ENCODE measurements around the gene CRYL1.

The CRYL1 gene

DNA sequence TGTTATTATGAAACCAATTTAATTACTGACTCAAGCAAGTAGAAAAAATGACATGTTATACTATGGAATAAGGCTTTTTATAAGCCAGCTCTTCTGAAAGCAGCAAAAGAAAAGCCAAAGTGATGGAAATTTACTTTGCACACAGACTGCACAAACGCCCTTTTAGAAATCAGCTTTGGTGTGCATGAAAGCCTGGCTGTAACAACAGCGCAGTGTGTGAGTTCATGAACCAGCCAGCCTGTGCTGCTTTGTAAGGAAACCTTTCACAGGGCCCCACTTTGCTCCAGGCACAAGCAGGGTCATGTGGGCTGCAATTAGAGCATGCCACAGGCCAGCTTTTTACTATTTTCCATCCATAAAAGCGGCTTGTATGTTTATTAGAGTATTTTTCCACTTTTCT is 27.7 kb upstream of the CRYL1 start:
- no peak for DNase-seq (ENCODE audit: low read depth)
- TF ChIP-seq, protein P1, sequence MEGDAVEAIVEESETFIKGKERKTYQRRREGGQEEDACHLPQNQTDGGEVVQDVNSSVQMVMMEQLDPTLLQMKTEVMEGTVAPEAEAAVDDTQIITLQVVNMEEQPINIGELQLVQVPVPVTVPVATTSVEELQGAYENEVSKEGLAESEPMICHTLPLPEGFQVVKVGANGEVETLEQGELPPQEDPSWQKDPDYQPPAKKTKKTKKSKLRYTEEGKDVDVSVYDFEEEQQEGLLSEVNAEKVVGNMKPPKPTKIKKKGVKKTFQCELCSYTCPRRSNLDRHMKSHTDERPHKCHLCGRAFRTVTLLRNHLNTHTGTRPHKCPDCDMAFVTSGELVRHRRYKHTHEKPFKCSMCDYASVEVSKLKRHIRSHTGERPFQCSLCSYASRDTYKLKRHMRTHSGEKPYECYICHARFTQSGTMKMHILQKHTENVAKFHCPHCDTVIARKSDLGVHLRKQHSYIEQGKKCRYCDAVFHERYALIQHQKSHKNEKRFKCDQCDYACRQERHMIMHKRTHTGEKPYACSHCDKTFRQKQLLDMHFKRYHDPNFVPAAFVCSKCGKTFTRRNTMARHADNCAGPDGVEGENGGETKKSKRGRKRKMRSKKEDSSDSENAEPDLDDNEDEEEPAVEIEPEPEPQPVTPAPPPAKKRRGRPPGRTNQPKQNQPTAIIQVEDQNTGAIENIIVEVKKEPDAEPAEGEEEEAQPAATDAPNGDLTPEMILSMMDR (IDR thresholded peaks at IDR 0.05; ENCODE audit: low read length, missing control alignments): no peak
- no peak overlapping the region for H3K4me3 ChIP-seq (replicated peaks; ENCODE audit: low read depth, low read length)

DNA sequence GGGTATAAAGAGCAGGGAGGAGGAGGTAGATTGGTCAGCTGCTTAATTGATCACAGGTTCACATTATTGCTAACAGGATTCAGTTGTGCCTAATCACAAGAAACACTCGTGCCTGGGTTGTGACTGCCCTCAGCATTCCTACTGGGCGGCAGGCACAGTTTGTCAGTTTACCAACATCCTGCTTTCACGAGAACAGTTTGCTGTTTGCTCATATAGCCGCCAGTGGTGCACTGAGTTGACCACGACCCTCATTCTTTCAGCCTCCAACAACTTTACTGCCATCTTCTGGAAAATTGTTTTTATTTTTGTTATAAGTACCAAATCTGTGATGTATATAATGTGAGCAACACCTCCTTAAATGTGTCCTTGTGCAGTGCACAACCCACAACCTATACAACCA is 25.1 kb upstream of the CRYL1 start:
- DNase-seq (ENCODE audit: low read depth): no peak
- TF ChIP-seq, protein P1 (IDR thresholded peaks at IDR 0.05; ENCODE audit: low read length, missing control alignments): no peak

DNA sequence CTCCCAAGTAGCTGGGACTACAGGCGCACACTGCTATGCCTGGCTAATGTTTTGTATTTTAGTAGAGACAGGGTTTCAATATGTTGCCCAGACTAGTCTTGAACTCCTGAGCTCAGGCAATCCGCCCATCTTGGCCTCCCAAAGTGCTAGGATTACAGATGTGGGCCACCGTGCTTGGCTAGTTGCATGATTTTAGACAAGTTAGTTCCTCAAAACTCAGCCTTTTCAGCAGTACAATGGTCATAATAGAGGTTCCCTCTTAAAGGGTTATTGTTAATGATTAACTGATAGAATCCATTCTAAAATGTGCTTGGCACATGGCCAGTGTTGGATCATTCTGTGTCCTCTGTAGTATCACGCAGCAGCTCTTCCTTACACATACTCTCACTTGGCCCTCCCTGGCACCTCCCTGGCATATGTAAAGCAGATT is 21.8 kb upstream of the CRYL1 start:
- DNase-seq (ENCODE audit: low read depth): no peak
- no peak overlapping the region for H3K4me3 ChIP-seq (replicated peaks; ENCODE audit: low read depth, low read length)
- TF ChIP-seq, protein P1 (IDR thresholded peaks at IDR 0.05; ENCODE audit: low read length, missing control alignments): no peak

More for the DNA sequence above, 25.1 kb upstream of the CRYL1 start:
- no peak overlapping the region for H3K4me3 ChIP-seq (replicated peaks; ENCODE audit: low read depth, low read length)

DNA sequence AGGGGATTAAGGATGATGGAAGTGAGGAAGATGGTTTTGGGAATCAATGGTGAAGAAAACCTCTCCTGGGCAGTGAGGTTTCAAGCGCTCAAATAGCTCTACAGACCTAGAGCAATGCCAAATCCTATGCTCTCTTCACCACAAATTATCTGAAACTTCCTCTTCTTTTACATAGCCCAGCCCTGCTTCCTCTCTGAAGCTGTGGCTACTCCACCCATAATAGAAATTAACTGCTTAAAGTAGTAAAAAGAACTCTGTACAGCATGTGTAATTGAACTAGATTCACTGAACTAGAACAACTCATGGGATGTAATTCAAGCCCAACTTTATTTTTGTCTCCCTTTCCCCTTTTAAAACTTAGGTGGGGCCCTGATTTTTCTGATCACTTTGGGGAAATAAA is 20.9 kb upstream of the CRYL1 start:
- TF ChIP-seq, protein P1 (IDR thresholded peaks at IDR 0.05; ENCODE audit: low read length, missing control alignments): no peak
- no peak for DNase-seq (ENCODE audit: low read depth)
- H3K4me3 ChIP-seq (replicated peaks; ENCODE audit: low read depth, low read length): no peak overlapping the region

DNA sequence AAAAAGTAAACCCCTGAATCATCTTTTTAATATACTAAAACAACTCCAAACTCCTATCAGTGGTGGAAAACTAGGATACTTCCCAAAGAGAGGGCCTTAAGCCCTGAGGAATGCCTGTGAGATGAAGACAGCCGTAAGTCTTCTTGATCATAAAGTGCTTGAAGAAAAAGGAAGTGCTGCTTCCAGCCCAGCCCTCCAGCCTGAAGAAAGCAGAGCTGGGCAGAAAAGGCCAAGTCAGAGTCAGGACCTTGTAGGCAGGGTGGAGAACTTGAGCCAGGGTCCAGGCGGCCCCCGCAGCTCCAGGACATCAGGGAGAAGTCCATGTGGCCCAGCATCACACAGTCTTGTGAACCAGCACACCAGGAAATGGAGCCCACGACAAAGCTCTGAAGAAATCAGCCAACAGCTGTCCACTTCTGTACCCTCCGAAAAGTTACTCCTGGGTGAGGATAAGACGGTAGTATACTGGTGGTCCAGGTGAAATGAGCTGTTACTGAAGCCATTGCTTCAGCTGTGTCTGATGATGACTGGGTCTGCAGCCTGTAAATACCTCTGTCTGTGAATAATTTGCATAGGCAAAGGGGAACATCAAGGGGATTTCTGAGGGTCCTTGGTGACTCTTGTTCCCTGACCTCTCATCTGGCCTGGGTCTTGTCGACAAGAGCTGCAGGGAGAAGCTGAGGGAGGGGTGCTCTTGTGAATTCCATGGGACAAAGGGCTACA is 18.7 kb upstream of the CRYL1 start:
- TF ChIP-seq, protein P1 (IDR thresholded peaks at IDR 0.05; ENCODE audit: low read length, missing control alignments): no peak
- DNase-seq (ENCODE audit: low read depth): no peak
- H3K4me3 ChIP-seq (replicated peaks; ENCODE audit: low read depth, low read length): no peak overlapping the region

DNA sequence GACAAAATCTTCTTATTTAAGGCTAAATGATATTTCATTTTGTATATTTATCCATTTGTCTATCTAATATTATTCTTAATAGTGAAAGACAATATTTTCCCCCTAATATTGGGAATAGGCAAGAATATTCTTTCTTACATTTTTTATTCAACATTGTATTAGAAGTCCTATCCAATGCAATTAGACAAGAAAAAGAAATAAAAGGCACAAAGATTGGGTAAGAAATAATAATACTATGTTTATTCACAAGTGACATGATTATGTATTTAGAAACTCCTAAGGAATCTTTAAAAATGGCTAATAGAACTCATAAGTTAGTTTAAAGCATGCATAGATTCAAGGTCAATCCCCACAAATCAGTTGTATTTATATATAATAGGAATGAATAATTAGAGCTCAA is 11.3 kb upstream of the CRYL1 start:
- DNase-seq (ENCODE audit: low read depth): no peak
- no peak overlapping the region for H3K4me3 ChIP-seq (replicated peaks; ENCODE audit: low read depth, low read length)
- TF ChIP-seq, protein P1 (IDR thresholded peaks at IDR 0.05; ENCODE audit: low read length, missing control alignments): no peak

DNA sequence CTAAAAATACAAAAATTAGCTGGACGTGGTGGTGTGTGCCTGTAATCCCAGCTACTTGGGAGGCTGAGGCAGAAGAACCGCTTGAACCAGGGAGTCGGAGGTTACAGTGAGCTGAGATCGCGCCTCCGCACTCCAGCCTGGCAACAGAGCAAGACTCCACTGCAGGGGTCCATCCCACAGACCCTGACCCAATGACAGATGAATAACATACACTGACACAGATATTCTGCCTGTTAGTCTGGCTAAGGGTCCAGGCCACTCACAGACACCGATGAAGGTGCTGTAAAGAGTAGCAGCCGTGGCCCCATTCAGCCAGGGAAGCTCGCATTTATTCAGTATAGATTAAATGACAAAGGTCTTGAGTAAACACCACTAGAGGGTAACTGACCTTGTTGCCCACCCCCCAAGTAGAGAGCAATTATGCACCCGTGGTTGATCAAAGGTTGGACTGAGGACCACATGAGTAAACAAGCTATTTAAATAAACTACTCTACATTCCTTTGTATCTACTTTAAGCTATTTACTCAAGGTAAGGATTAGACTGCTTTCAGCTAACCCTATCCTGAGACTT is 8.5 kb upstream of the CRYL1 start:
- TF ChIP-seq, protein P1 (IDR thresholded peaks at IDR 0.05; ENCODE audit: low read length, missing control alignments): no peak
- H3K4me3 ChIP-seq (replicated peaks; ENCODE audit: low read depth, low read length): no peak overlapping the region
- no peak for DNase-seq (ENCODE audit: low read depth)

Measured in fibroblast of pulmonary artery (primary cell).